ENCODE measurements around the gene TAF7L.

Gene TAF7L

GRCh38 chrX:101223226-101223625 is 67.9 kb downstream of the TAF7L start:
- DNase-seq (ENCODE audit: low spot score), result no peak

GRCh38 chrX:101220662-101221260 is 70.4 kb downstream of the TAF7L start:
- DNase-seq (ENCODE audit: low spot score), result no peak

- no peak for DNase-seq (ENCODE audit: low spot score)
These were observed 71.2 kb downstream of the TAF7L start for GRCh38 chrX:101219864-101220346.

- DNase-seq (ENCODE audit: low spot score), result peak; percentile 17
These were observed 71.8 kb downstream of the TAF7L start, which contains the start of gene DRP2 for GRCh38 chrX:101219116-101219863. Gene DRP2 (plus strand): TSS chrX:101219786. CDS start chrX:101231648, 11,862 bp downstream.

Data from GM03348 (cell line).